ENCODE data around the gene PARD3B. TPM values are rescaled to one million over a fixed set of nuclear protein-coding genes. Genes with fewer than 3 reads are reported as not detected.

The PARD3B gene
- total and polyA plus RNA-seq, 2 of the 8 experiments (the other 6 are each of a cell fraction or from before 2014, with no cell fraction given) = 1.2 to 5.7 TPM

DNA sequence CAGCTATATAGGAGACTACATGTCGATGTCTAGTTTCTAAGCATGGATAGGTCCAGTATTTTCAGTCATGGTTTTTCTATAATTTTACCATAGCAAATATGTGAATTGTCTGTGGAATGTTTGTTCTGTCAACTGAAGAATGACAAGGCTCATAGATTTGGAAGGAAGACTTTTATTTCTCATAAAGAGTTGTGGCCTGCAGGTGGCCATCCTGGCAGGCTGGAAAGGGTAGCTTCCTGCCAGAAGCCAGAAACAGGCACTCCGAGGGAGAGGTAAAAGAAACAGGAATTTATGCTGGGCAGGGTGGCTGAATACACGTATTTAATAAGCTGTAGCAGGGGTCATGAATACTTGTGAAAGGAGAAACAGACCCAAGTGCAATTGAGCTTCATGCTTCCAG, 182.1 kb downstream of the PARD3B start:
- Histone ChIP-seq H3K36me3 (ENCODE audit: control insufficient read depth in 2 of 4, insufficient read depth in 4 of 4, low read length in 3 of 4) (no peaks in the 10 kb centered on the region), H3K23me2 (ENCODE audit: low read depth, low read length) (no peaks in the 10 kb centered on the region; the same call in 1 of the 2 replicates), H3K4me2 (ENCODE audit: insufficient read depth in 1 of 2, low read depth in 2 of 2, low read length in 2 of 2) (no peak overlapping the region), H3K9me3 (ENCODE audit: insufficient read depth in 2 of 2, low read depth in 1 of 2, low read length in 1 of 2) (no peaks in the 10 kb centered on the region), H2BK120ac (replicated peaks; ENCODE audit: low read depth, low read length) (no peak overlapping the region), H3K18ac (ENCODE audit: extremely low read depth, low read length) (no peak overlapping the region), H2AFZ (ENCODE audit: low read length) (no peak overlapping the region), H3K79me1 (ENCODE audit: low read depth, low read length) (no peaks in the 10 kb centered on the region), H3K27ac (ENCODE audit: low read depth, low read length) (no peak overlapping the region), H3K27me3 (replicated peaks in 1 of 4; ENCODE audit: control insufficient read depth in 3 of 4, extremely low read depth in 1 of 4, insufficient read depth in 3 of 4, low read length in 3 of 4) (no peaks in the 10 kb centered on the region), H2BK15ac (ENCODE audit: low read length) (no peak overlapping the region), H4K5ac (ENCODE audit: insufficient read length, low read depth, low read length) (no peak overlapping the region), H3K23ac (ENCODE audit: insufficient read length) (no peak overlapping the region), H3K9ac (replicated peaks in 1 of 4; ENCODE audit: extremely low read depth in 1 of 4, low read depth in 3 of 4, low read length in 3 of 4) (no peak overlapping the region), H3K4me1 (replicated peaks in 1 of 4; ENCODE audit: control insufficient read depth in 3 of 4, insufficient read depth in 4 of 4, low read length in 3 of 4) (peaks cover 0 to 4% (median 3%) of the 10 kb centered on the region in 4 experiments; a peak in 3 of 7 replicates), H2AK5ac (ENCODE audit: low read depth, low read length) (no peak overlapping the region), H2BK5ac (ENCODE audit: low read depth, low read length) (no peak overlapping the region), H3K4ac (replicated peaks; ENCODE audit: insufficient read length, low read depth, low read length) (no peak overlapping the region), H3K14ac (ENCODE audit: insufficient read length) (no peak overlapping the region), H3K56ac (replicated peaks; ENCODE audit: insufficient read length, low read depth, low read length) (no peak overlapping the region), H4K8ac (ENCODE audit: extremely low read depth, insufficient read depth, low read length) (no peak overlapping the region), H2BK12ac (ENCODE audit: low read depth, low read length) (no peak overlapping the region), H4K20me1 (replicated peaks in 1 of 2; ENCODE audit: control insufficient read depth in 1 of 2, insufficient read depth in 2 of 2, low read length in 2 of 2) (no peaks in the 10 kb centered on the region), H4K91ac (replicated peaks; ENCODE audit: insufficient read length, low read length) (no peak overlapping the region), H2BK20ac (ENCODE audit: low read length) (no peak overlapping the region), H3K4me3 (ENCODE audit: extremely low read depth in 1 of 4, insufficient read depth in 2 of 4, low read depth in 3 of 4, low read length in 4 of 4) (no peak overlapping the region), H3K79me2 (ENCODE audit: control insufficient read depth in 1 of 2, insufficient read depth in 2 of 2, low read length in 2 of 2) (no peaks in the 10 kb centered on the region)
- ChIA-PET CTCF (ENCODE audit: partially characterized antibody) (interaction anchor here (0.7 to 1.4 kb wide), 3 partner anchors 9 to 582 kb away, joined by 3 to 4 read pairs (median 3); no protein-coding TSS in a partner anchor), POLR2A (ENCODE audit: partially characterized antibody) (interaction anchor here (0.6 kb wide), 1 partner anchor 1495 kb away, joined by 3 read pairs; no protein-coding TSS in a partner anchor)
- DNase-seq (ENCODE audit: low read depth in 1 of 2, low spot score in 2 of 2) (no peak), FAIRE-seq (no peak)
- TF ChIP-seq RAD21 (IDR thresholded peaks at IDR 0.05 in 1 of 2, conservative IDR thresholded peaks at IDR 0.05 in 1 of 2; ENCODE audit: low read depth in 2 of 2, low read length in 2 of 2) (peak in 1 of 2 experiments; percentile 13; a peak in 1 of 4 replicates), EP300 (IDR thresholded peaks at IDR 0.05; ENCODE audit: borderline replicate concordance in 1 of 2, low read depth in 2 of 2, low read length in 2 of 2) (no peak)
- 83% methylated on average over 3 of the region's 3 CpGs; no CpG with 5 or more reads in 1 of the 2 experiments for WGBS, 2 experiments (ENCODE audit: extremely low coverage in 1 of 2, insufficient coverage in 1 of 2, insufficient read length in 1 of 2, insufficient replicate concordance in 2 of 2, low coverage in 1 of 2, low lambda C conversion rate in 2 of 2, missing lambda C conversion rate in 1 of 2)

Measured in H1 (cell line).